SJCRH30 (cell line): Measurements from ENCODE around the gene TNRC6C. TPM values are rescaled to one million over a fixed set of nuclear protein-coding genes. Genes with fewer than 3 reads are reported as not detected.

Experiments
- DNase-seq, 2 experiments: peaks; one replicate each; pipeline ENCODE4 v3.0.0-alpha.2; 2015 to 2020
- H3K27ac ChIP-seq: fragments of 250-450 bp; sonication (Bioruptor Pico); 2 replicates; pipeline ENCODE4 v1.5.1; 2020; ENCODE audit warnings: mild to moderate bottlenecking, moderate library complexity
- H3K27me3 ChIP-seq: fragments of 250-450 bp; sonication (Bioruptor Pico); 2 replicates; pipeline ENCODE4 v1.5.1; 2020; ENCODE audit warnings: mild to moderate bottlenecking, moderate library complexity
- H3K36me3 ChIP-seq: fragments of 250-450 bp; sonication (Bioruptor Pico); 2 replicates; pipeline ENCODE4 v1.5.1; 2020; ENCODE audit warnings: mild to moderate bottlenecking, moderate library complexity
- H3K4me1 ChIP-seq: fragments of 250-450 bp; sonication (Bioruptor Pico); 2 replicates; pipeline ENCODE4 v1.5.1; 2020; ENCODE audit warnings: mild to moderate bottlenecking, moderate library complexity
- H3K4me3 ChIP-seq: fragments of 250-450 bp; sonication (Bioruptor Pico); 2 replicates; pipeline ENCODE4 v1.5.1; 2020; ENCODE audit warnings: mild to moderate bottlenecking, moderate library complexity
- H3K9me3 ChIP-seq: fragments of 250-450 bp; sonication (Bioruptor Pico); replicated peaks from 2 replicates; pipeline ENCODE4 v1.5.1; 2020; ENCODE audit warnings: mild to moderate bottlenecking, moderate library complexity
- total RNA-seq: library from RNA; depleted of rRNA; stranded (reverse); fragments of >200 nt; shearing (Covaris generic); gene quantifications from 2 replicates; pipeline ENCODE4 v1.2.3, GENCODE V29; 2014

TNRC6C gene
- total RNA-seq, 1 experiment from 2014 or later = 12.7 TPM

DNA sequence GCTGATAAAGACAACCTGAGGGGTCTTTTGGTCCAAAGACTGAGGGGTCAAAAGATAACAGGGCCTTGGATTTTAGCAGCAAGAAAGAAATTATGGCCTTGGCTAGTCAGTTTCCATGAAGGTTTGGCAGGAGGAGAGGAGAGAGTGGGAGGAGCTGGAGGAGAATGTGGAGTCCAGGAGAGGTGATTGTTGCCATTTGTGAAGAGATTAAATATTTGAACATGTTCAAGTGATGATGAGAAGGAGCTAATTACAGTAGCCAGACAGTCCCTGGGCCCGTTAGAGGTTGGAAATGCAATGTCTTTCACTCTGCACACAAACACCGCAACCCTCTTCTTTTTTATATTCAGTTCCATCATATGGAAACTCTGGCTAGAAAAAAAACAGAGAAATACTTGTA is 68.6 kb downstream of the TNRC6C start:
- H3K4me3 ChIP-seq = no peak overlapping the region
- peaks cover 4% of the 10 kb centered on the region for H3K36me3 ChIP-seq
- H3K27ac ChIP-seq = no peak overlapping the region
- H3K27me3 ChIP-seq = no peaks in the 10 kb centered on the region
- H3K9me3 ChIP-seq = no peaks in the 10 kb centered on the region
- H3K4me1 ChIP-seq = peaks cover under 1% of the 10 kb centered on the region; the same call in 1 of the 2 replicates
- DNase-seq = no peak

- Histone ChIP-seq H3K4me3 (no peak overlapping the region), H3K4me1 (peaks cover 4% of the 10 kb centered on the region; the same call in 1 of the 2 replicates), H3K36me3 (peaks cover 9% of the 10 kb centered on the region), H3K27ac (no peak overlapping the region), H3K9me3 (no peaks in the 10 kb centered on the region), H3K27me3 (no peaks in the 10 kb centered on the region)
- no peak for DNase-seq
Observed at GRCh38 chr17:78029697-78030096, 71.2 kb downstream of the TNRC6C start.

DNA sequence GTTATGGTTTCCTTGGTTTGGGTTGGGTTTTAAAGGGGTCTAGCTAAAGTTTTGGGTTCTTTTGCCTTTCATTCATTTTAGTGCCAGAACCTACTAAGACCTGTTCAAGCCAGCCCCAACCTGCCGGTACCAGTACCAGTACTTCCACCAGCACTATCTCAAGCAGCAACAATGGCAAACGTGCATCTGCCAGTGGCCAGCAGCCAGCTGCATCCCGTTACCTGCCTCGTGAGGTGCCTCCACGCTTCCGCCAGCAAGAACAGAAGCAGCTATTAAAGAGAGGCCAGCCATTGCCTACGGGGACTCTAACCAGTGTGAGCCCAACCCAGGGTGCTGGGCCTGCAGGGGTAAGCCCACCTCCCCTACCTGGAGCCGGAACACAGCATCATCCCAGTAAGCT is 72.9 kb downstream of the TNRC6C start:
- DNase-seq = no peak

DNA sequence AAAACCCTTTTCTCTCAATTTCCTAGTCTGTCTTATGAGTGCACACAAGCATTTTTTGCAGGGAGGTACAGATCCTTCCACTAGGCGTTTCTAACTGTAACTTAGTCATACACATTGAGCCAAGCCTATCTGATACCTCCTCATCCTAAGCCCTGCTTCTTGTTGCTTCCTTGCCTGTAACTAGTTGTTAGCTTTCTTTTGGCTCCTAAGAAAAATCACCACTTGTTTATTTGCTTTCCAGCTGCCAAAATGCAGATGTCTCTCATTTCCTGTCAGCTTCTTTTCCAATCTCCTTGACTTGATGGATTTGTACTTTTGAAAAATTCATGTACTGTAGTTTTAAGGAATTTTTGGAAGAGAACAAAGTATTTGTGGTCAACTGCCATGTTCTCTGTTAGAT is 73.7 kb downstream of the TNRC6C start:
- Histone ChIP-seq H3K4me3 (no peak overlapping the region), H3K27me3 (no peaks in the 10 kb centered on the region), H3K36me3 (peaks cover 9% of the 10 kb centered on the region), H3K4me1 (peaks cover 4% of the 10 kb centered on the region; the same call in 1 of the 2 replicates), H3K27ac (no peak overlapping the region), H3K9me3 (no peaks in the 10 kb centered on the region)
- no peak for DNase-seq

More for the DNA sequence above, 72.9 kb downstream of the TNRC6C start:
- peaks cover 4% of the 10 kb centered on the region; the same call in 1 of the 2 replicates for H3K4me1 ChIP-seq
- H3K4me3 ChIP-seq = no peak overlapping the region
- no peaks in the 10 kb centered on the region for H3K27me3 ChIP-seq
- H3K9me3 ChIP-seq = no peaks in the 10 kb centered on the region
- no peak overlapping the region for H3K27ac ChIP-seq
- peaks cover 9% of the 10 kb centered on the region for H3K36me3 ChIP-seq

DNA sequence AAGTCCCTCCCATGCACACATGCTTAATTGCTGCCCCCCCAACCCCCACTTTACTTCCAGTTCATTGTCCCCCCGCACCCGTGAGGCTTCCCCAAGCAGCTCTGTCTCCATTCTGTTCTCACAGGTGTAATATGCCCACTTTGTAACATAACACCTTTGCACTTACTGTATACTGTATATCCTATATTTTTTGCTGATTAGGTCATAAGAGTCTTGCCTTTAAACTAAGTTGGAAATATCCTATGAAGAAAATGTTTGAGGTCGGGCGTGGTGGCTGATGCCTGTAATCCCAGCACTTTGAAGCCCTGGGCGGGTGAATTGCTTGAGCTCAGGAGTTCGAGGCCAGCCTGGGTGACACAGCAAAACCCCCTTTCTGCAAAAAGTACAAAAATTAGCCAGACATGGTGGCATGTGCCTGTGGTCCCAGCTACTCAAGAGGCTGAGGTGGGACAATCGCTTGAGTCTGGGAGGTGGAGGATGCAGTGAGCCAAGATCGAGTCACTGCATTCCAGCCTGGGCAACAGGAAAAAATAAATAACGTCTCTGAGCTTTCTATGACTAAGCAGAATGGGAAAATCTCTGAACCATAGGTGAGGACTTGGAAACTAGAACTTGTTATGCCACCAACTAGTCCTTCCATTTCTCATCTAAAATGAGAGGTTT is 76.1 kb downstream of the TNRC6C start:
- H3K27me3 ChIP-seq = no peaks in the 10 kb centered on the region
- H3K4me1 ChIP-seq = peaks cover 19% of the 10 kb centered on the region
- H3K36me3 ChIP-seq = peaks cover 9% of the 10 kb centered on the region
- no peak overlapping the region for H3K27ac ChIP-seq
- DNase-seq = no peak
- no peak overlapping the region for H3K4me3 ChIP-seq
- H3K9me3 ChIP-seq = no peaks in the 10 kb centered on the region

DNA sequence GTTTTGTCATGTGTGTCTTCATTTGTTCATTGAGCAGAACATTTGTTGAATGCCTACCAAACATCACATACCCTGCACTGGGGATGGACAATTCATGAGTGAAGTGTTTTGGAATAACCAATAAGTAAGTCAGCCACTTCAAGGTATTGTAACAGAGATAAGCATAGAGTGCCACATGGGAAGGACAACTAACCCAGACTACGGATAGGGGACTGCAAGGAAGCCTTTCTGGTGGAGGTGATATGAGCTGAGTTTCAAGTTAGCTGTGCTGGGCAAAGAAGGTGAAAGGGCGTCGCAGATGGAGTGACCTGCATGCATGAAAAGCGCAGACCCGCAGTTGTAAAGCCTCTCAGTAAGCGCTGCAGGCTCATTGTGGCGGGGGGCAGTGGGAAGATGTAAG is 78.8 kb downstream of the TNRC6C start:
- Histone ChIP-seq H3K27ac (no peak overlapping the region), H3K36me3 (0 out of 2 replicates have a peak, but pooled peaks cover 6% of the 10 kb centered on the region), H3K4me3 (no peak overlapping the region), H3K27me3 (no peaks in the 10 kb centered on the region), H3K4me1 (peaks cover 31% of the 10 kb centered on the region), H3K9me3 (no peaks in the 10 kb centered on the region)
- DNase-seq = no peak

GRCh38 chr17:78038748-78039288 is 80.3 kb downstream of the TNRC6C start:
- H3K27ac ChIP-seq = peak overlapping the region; percentile 95
- H3K36me3 ChIP-seq = 0 out of 2 replicates have a peak, but pooled peaks cover 2% of the 10 kb centered on the region
- DNase-seq = peak; percentile 95 to 100
- H3K9me3 ChIP-seq = no peaks in the 10 kb centered on the region
- no peak overlapping the region for H3K4me3 ChIP-seq
- H3K27me3 ChIP-seq = no peaks in the 10 kb centered on the region
- peaks cover 33% of the 10 kb centered on the region for H3K4me1 ChIP-seq

GRCh38 chr17:78039581-78039980 is 81.1 kb downstream of the TNRC6C start:
- H3K4me1 ChIP-seq = peaks cover 33% of the 10 kb centered on the region
- H3K4me3 ChIP-seq = no peak overlapping the region
- DNase-seq = peak; percentile 55 to 74
- no peaks in the 10 kb centered on the region for H3K36me3 ChIP-seq
- H3K27me3 ChIP-seq = no peaks in the 10 kb centered on the region
- H3K9me3 ChIP-seq = no peaks in the 10 kb centered on the region
- peak overlapping the region; percentile 95 for H3K27ac ChIP-seq

DNA sequence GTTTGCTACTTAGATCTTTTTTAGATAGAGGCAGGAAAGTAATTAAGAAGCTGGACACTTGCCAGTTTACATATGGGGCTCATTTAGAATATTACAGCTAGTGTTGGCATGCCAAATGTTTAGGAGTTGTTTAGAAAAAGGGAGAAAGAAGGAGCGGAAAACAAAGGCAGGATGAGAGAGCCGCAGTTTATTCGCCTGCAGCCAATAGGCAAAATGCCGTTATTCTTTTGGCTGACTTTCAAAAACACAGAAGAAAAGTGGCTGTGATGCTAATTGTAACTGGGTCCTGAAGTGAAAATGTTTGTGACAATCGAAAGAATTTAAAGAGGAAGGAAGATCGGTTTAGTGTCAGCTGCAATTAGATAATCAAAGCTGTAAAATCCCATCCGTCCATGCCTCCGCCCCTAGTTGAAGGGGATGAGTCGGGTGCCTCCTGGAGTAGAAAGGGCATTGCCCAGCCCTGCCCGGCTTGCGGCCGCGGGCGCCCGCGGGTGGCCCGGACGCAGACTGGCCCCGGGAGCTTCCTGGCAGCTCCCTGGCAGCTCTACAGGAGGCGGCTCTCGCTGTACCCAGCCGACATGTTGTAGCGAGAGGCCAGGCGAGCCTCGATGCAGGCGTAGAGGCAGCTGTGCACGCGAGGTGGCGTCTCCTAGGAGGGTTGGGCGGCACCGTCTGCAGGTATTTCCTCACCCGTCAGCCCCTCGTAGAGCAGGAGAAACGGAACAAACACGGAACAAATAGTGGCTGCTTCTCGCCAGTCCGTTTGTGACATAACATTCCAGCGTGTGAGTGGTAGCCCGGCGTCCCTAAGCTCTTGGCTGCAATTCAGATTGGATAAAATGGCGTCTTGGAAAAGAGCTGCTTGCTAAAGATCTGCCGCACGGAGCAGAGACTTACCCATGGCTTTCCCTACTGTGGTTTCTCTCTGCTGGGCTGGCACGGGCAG is 82.2 kb downstream of the TNRC6C start:
- Histone ChIP-seq H3K36me3 (no peaks in the 10 kb centered on the region), H3K4me1 (peaks cover 33% of the 10 kb centered on the region), H3K27ac (peak overlapping the region; percentile 95), H3K9me3 (no peaks in the 10 kb centered on the region), H3K27me3 (no peaks in the 10 kb centered on the region), H3K4me3 (peak overlapping the region; percentile 66)
- peak; percentile 79 to 88 for DNase-seq

- Histone ChIP-seq H3K27ac (peak overlapping the region; percentile 95), H3K36me3 (no peaks in the 10 kb centered on the region; the same call in 1 of the 2 replicates), H3K4me1 (peaks cover 33% of the 10 kb centered on the region), H3K4me3 (peak overlapping the region; percentile 66), H3K27me3 (no peaks in the 10 kb centered on the region), H3K9me3 (no peaks in the 10 kb centered on the region)
- DNase-seq = peak; percentile 37 to 70
Observed at GRCh38 chr17:78041386-78042179, 83.1 kb downstream of the TNRC6C start.

- H3K36me3 ChIP-seq = no peaks in the 10 kb centered on the region; the same call in 1 of the 2 replicates
- no peaks in the 10 kb centered on the region for H3K27me3 ChIP-seq
- DNase-seq = no peak
- no peak overlapping the region for H3K27ac ChIP-seq
- H3K9me3 ChIP-seq = no peaks in the 10 kb centered on the region
- H3K4me3 ChIP-seq = no peak overlapping the region
- peaks cover 33% of the 10 kb centered on the region for H3K4me1 ChIP-seq
Observed at GRCh38 chr17:78042542-78042941, 84.0 kb downstream of the TNRC6C start.

DNA sequence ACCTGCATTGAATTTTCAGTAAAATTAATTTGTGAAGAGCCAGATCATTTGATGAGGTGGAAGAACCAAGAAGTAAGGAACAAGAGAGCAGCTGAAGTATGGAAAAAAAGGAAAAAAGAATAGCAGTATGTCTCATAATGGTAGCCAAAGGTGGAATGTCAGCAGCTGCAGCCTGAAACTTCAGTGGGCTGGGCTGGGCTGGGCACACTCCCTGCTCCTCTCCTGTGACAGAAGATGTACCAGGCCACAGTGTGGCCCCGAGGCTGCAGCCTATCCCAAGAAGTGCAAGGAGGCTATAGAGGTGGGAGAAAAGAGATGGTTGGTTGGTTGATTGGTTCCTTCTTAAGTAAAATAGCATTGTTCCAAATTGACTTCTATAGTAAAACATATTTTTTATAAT is 84.5 kb downstream of the TNRC6C start:
- no peak overlapping the region for H3K4me3 ChIP-seq
- no peak overlapping the region for H3K27ac ChIP-seq
- H3K36me3 ChIP-seq = peaks cover 2% of the 10 kb centered on the region; the same call in 1 of the 2 replicates
- H3K27me3 ChIP-seq = no peaks in the 10 kb centered on the region
- H3K4me1 ChIP-seq = peaks cover 28% of the 10 kb centered on the region
- peak in 1 of 2 experiments; percentile 36 for DNase-seq
- no peaks in the 10 kb centered on the region for H3K9me3 ChIP-seq

DNA sequence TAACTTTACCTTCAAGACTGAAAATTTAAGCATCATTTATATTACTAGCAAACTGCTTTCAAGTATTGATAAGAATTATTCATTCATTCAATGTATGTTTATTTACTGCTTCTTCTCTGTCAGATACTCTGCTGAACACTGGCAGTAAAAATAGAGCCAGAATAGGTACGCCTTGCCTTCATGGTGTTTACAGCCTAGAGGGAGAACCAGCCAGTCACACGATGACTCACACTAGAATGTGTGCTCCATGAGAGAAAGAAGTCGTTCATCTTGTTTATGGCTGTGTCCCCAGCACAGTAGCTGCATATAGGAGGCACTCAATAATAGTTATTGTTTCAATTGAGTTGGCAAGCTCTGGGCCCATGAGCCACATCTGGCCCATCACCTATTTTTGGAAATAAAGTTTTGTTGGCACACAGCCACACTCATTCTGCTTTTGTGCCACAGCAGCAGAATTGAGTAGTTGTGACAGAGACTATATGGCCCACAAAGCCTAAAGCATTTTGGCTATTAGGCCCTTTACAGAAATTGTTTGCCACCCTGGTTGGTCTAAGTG is 85.9 kb downstream of the TNRC6C start:
- H3K27ac ChIP-seq = no peak overlapping the region
- H3K9me3 ChIP-seq = no peaks in the 10 kb centered on the region
- peaks cover 9% of the 10 kb centered on the region for H3K36me3 ChIP-seq
- no peak overlapping the region for H3K4me3 ChIP-seq
- peaks cover 19% of the 10 kb centered on the region for H3K4me1 ChIP-seq
- no peak for DNase-seq
- no peaks in the 10 kb centered on the region for H3K27me3 ChIP-seq

DNA sequence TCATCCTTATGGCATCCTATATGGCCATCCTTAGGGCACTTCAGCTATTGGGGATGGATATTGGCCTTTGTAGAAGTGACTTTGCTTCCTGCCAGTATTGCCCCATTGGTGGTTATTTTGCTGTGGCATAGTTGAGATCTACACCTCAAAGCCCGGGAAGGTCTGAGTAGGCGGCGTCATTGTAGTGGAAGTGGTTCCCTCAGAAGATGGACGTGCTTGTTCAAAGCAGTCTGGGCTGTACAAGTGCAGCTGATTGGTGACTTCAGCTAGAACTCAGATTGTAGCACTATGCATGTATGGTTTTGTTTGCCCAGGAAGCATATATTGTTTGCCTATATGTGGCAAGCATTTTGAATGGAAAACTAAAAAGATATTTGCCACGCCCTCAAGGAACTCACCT is 86.8 kb downstream of the TNRC6C start:
- Histone ChIP-seq H3K27ac (no peak overlapping the region), H3K4me3 (no peak overlapping the region), H3K27me3 (no peaks in the 10 kb centered on the region), H3K4me1 (peaks cover 10% of the 10 kb centered on the region), H3K36me3 (peaks cover 19% of the 10 kb centered on the region), H3K9me3 (no peaks in the 10 kb centered on the region)
- no peak for DNase-seq
